K562 (cell line): ENCODE data around the gene CELF4. TPM values are rescaled to one million over a fixed set of nuclear protein-coding genes. Genes with fewer than 3 reads are reported as not detected.

Source experiments
- ATF1 ChIP-seq, 2 experiments: fragments of 450-650 bp in 1 of 2; IDR thresholded peaks; 2 replicates each; pipeline ENCODE4 v1.6.1; 2016; ENCODE audit warnings: missing compliant biosample characterization in 1 of 2, missing genetic modification characterization in 1 of 2
- BHLHE40 ChIP-seq: IDR thresholded peaks from 2 replicates; pipeline ENCODE4 v1.6.1; 2011; ENCODE audit warnings: low read length, improper control_type of control experiment
- LCOR ChIP-seq: sonication (generic); formaldehyde crosslinking; IDR thresholded peaks from 2 replicates; pipeline ENCODE4 v1.8.0; 2022; ENCODE audit warnings: mild to moderate bottlenecking, missing genetic modification reagents
- MAFF ChIP-seq: IDR thresholded peaks from 2 replicates; pipeline ENCODE4 v1.6.1; 2012; ENCODE audit warnings: low read length, improper control_type of control experiment
- UBTF ChIP-seq, 2 experiments: IDR thresholded peaks; 2 replicates each; pipeline ENCODE4 v1.6.1; 2012; ENCODE audit warnings: improper control_type of control experiment in 2 of 2, low read depth in 2 of 2, low read length in 2 of 2, borderline replicate concordance in 1 of 2
- ZKSCAN3 ChIP-seq: fragments of 250-450 bp; sonication (Bioruptor Pico); IDR thresholded peaks from 2 replicates; pipeline ENCODE4 v1.4.0; 2020
- ZNF282 ChIP-seq: sonication (generic); formaldehyde crosslinking; IDR thresholded peaks from 2 replicates; pipeline ENCODE4 v1.8.1; 2023; ENCODE audit warnings: missing genetic modification reagents
- ZNF431 ChIP-seq: sonication (generic); formaldehyde crosslinking; IDR thresholded peaks from 2 replicates; pipeline ENCODE4 v1.8.0; 2022; ENCODE audit warnings: mild to moderate bottlenecking, missing genetic modification reagents
- polyA plus RNA-seq, 8 experiments: library from polyadenylated mRNA; depleted of rRNA in 4 of 8; stranded (reverse) in 5 of 8; unstranded in 3 of 8; fragments of >200 nt; fragmentation: Nextera tagmentation in 2 of 8; fragmentation: Illumina TruSeq in 1 of 8; extraction: Ambion mirVana in 2 of 8; extraction: Trizol in 1 of 8; gene quantifications; 2 replicates each; pipeline versions ENCODE4 v1.2.1 to v1.2.3, GENCODE V29; 2011 to 2014; ENCODE audit warnings: inconsistent platforms in 1 of 8, missing spikeins in 1 of 8
- total RNA-seq, 7 experiments: library from RNA; depleted of rRNA in 6 of 7; stranded (reverse); fragments of >200 nt in 6 of 7; fragmentation: Illumina TruSeq in 2 of 7; extraction: Trizol in 2 of 7; gene quantifications; 2 replicates each; pipeline versions ENCODE4 v1.2.1 to v1.2.3, GENCODE V29; 2011 to 2021; ENCODE audit warnings: low replicate concordance in 1 of 7
- TF ChIP-seq, protein P1 (sequence below), 3 experiments: IDR thresholded peaks in 2 of 3; conservative IDR thresholded peaks in 1 of 3; 2 replicates each; pipeline ENCODE4 v1.5.1; 2011 to 2012; ENCODE audit warnings: low read length in 3 of 3, mild to moderate bottlenecking in 3 of 3, control low read depth in 2 of 3, improper control_type of control experiment in 1 of 3, inconsistent platforms in 1 of 3, low read depth in 1 of 3, mixed read lengths in 1 of 3, moderate library complexity in 1 of 3; ENCODE audit not compliant: insufficient read depth in 2 of 3
- TF ChIP-seq, protein P2 (sequence below), 2 experiments: fragments of 450-650 bp; conservative IDR thresholded peaks; 2 replicates each; pipeline ENCODE4 v1.6.1; 2017; ENCODE audit warnings: mild to moderate bottlenecking in 2 of 2, moderate library complexity in 2 of 2

CELF4 gene
- total and polyA plus RNA-seq, 9 of the 15 experiments (the other 6 are each of a cell fraction or from before 2014, with no cell fraction given) = 0.04 to 0.24 (median 0.07) TPM; not detected in 3

GRCh38 chr18:37578886-37579513, 13.4 kb upstream of the CELF4 start (continued):
- TF ChIP-seq, protein P1, sequence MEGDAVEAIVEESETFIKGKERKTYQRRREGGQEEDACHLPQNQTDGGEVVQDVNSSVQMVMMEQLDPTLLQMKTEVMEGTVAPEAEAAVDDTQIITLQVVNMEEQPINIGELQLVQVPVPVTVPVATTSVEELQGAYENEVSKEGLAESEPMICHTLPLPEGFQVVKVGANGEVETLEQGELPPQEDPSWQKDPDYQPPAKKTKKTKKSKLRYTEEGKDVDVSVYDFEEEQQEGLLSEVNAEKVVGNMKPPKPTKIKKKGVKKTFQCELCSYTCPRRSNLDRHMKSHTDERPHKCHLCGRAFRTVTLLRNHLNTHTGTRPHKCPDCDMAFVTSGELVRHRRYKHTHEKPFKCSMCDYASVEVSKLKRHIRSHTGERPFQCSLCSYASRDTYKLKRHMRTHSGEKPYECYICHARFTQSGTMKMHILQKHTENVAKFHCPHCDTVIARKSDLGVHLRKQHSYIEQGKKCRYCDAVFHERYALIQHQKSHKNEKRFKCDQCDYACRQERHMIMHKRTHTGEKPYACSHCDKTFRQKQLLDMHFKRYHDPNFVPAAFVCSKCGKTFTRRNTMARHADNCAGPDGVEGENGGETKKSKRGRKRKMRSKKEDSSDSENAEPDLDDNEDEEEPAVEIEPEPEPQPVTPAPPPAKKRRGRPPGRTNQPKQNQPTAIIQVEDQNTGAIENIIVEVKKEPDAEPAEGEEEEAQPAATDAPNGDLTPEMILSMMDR (IDR thresholded peaks at IDR 0.05 in 2 of 3, conservative IDR thresholded peaks at IDR 0.05 in 1 of 3; ENCODE audit: insufficient read depth in 2 of 3, low read depth in 1 of 3, low read length in 3 of 3) = peak in 2 of 3 experiments; percentile 37 to 55; a peak in 3 of 6 replicates
- TF ChIP-seq ZKSCAN3 (CRISPR knock-in tag) (no peak), LCOR (no peak), ZNF282 (CRISPR knock-in tag) (no peak), MAFF (no peak), UBTF (IDR thresholded peaks at IDR 0.05; ENCODE audit: borderline replicate concordance in 1 of 2, low read depth in 2 of 2, low read length in 2 of 2) (no peak), ATF1 (CRISPR knock-in tag; IDR thresholded peaks at IDR 0.05) (no peak), ATF1 (tag; IDR thresholded peaks at IDR 0.05) (no peak), BHLHE40 (peak; percentile 85), ZNF431 (no peak)
- TF ChIP-seq, protein P2, sequence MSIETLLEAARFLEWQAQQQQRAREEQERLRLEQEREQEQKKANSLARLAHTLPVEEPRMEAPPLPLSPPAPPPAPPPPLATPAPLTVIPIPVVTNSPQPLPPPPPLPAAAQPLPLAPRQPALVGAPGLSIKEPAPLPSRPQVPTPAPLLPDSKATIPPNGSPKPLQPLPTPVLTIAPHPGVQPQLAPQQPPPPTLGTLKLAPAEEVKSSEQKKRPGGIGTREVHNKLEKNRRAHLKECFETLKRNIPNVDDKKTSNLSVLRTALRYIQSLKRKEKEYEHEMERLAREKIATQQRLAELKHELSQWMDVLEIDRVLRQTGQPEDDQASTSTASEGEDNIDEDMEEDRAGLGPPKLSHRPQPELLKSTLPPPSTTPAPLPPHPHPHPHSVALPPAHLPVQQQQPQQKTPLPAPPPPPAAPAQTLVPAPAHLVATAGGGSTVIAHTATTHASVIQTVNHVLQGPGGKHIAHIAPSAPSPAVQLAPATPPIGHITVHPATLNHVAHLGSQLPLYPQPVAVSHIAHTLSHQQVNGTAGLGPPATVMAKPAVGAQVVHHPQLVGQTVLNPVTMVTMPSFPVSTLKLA (conservative IDR thresholded peaks at IDR 0.05) = peak; percentile 26 to 52; a peak in 1 of 4 replicates
